Caco-2 (cell line): ENCODE measurements around the gene LIN9. TPM values are rescaled to one million over a fixed set of nuclear protein-coding genes. Genes with fewer than 3 reads are reported as not detected.

ENCODE experiments used
- BruUV-seq: library from RNA; stranded (reverse); fragments of 400-500 nt; replicated peaks from 2 replicates; lab custom pipeline; 2021; lab: Mats Ljungman, UMichigan
- CTCF ChIA-PET: fragments of 300-600 bp; sonication (Branson Sonifier 250); formaldehyde crosslinking; loops from one replicate; lab custom pipeline; 2022; ENCODE audit warnings: antibody characterized with exemption; lab: Charles Lee
- POLR2A ChIA-PET: fragments of 300-600 bp; sonication (Branson Sonifier 250); formaldehyde crosslinking; loops from one replicate; lab custom pipeline; 2022; ENCODE audit warnings: antibody characterized with exemption; lab: Charles Lee
- DNase-seq, 2 experiments: peaks; one replicate each; pipeline versions ENCODE4 v3.0.0 to v3.0.0-alpha.2; 2020 to 2022
- H3K27me3 ChIP-seq: replicated peaks from 2 replicates; pipeline ENCODE4 v1.6.0; 2011; ENCODE audit warnings: low read length; ENCODE audit not compliant: control insufficient read depth, insufficient read depth
- H3K36me3 ChIP-seq: 2 replicates; pipeline ENCODE4 v1.5.1; 2011; ENCODE audit warnings: low read length; ENCODE audit not compliant: control insufficient read depth, insufficient read depth
- H3K4me1 ChIP-seq: fragments of 250-450 bp; sonication (Bioruptor Pico); 2 replicates; pipeline ENCODE4 v1.5.1; 2020; ENCODE audit warnings: mild to moderate bottlenecking
- H3K4me3 ChIP-seq: 2 replicates; pipeline ENCODE4 v1.5.1; 2011; ENCODE audit warnings: low read depth, mild to moderate bottlenecking, control low read depth, low read length
- H3K9me3 ChIP-seq: fragments of 250-450 bp; sonication (Bioruptor Pico); 2 replicates; pipeline ENCODE4 v1.5.1; 2020; ENCODE audit warnings: mild to moderate bottlenecking, moderate library complexity
- H3K27ac Mint-ChIP-seq: one replicate; pipeline ENCODE4 v1.8.0; 2022; ENCODE audit warnings: mixed read lengths; ENCODE audit not compliant: unreplicated experiment
- H3K27me3 Mint-ChIP-seq: one replicate; pipeline ENCODE4 v1.8.0; 2022; ENCODE audit warnings: mixed read lengths; ENCODE audit not compliant: insufficient read depth, unreplicated experiment
- H3K36me3 Mint-ChIP-seq: one replicate; pipeline ENCODE4 v1.8.0; 2022; ENCODE audit warnings: mild to moderate bottlenecking, mixed read lengths; ENCODE audit not compliant: insufficient read depth, unreplicated experiment
- H3K4me1 Mint-ChIP-seq: one replicate; pipeline ENCODE4 v1.8.0; 2022; ENCODE audit warnings: low read depth, mixed read lengths; ENCODE audit not compliant: unreplicated experiment
- H3K4me3 Mint-ChIP-seq: one replicate; pipeline ENCODE4 v1.8.0; 2022; ENCODE audit warnings: mild to moderate bottlenecking, moderate library complexity, mixed read lengths; ENCODE audit not compliant: unreplicated experiment
- H3K9me3 Mint-ChIP-seq: one replicate; pipeline ENCODE4 v1.8.0; 2022; ENCODE audit warnings: mixed read lengths; ENCODE audit not compliant: unreplicated experiment
- intact Hi-C: fragments of 100-400 bp; cut with micrococcal nuclease; formaldehyde crosslinking; loops from one replicate; pipeline ENCODE4 v1.10.0; 2022; ENCODE audit not compliant: unreplicated experiment
- total RNA-seq: library from RNA; stranded (reverse); gene quantifications from 2 replicates; pipeline ENCODE4 v1.2.3, GENCODE V29; 2022
- TF ChIP-seq, protein P1 (sequence below), 2 experiments: fragments of 200-600 bp in 1 of 2; IDR thresholded peaks; 1 replicate in 1 of 2; 2 replicates in 1 of 2; pipeline versions ENCODE4 v1.5.1 to v1.8.0; 2011 to 2022; ENCODE audit warnings: antibody characterized with exemption in 1 of 2, control low read depth in 1 of 2, inconsistent platforms in 1 of 2, low read depth in 1 of 2, low read length in 1 of 2, mild to moderate bottlenecking in 1 of 2, moderate library complexity in 1 of 2; ENCODE audit not compliant: insufficient read depth in 1 of 2, severe bottlenecking in 1 of 2, unreplicated experiment in 1 of 2

LIN9 gene
- total RNA-seq, 1 experiment from 2014 or later, result 12.2 TPM

DNA sequence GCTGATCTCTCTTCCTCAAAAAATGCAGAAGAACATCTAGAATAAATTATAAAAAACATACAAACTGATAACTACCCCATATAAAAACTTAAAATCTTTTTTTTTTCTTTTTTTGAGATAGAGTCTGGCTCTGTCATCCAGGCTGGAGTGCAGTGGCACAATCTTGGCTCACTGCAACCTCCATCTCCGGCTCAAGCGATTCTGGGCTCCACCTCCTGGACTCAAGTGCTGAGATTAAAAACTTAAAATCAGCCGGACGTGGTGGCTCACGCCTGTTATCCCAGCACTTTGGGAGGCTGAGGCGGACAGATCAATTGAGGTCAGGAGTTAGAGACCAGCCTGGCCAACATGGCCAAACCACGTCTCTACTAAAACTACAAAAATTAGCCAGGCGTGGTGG, 31.1 kb downstream of the LIN9 start:
- Mint-ChIP-seq H3K36me3 (peaks cover 32% of the 10 kb centered on the region), H3K4me3 (no peak overlapping the region), H3K9me3 (no peaks in the 10 kb centered on the region), H3K4me1 (no peaks in the 10 kb centered on the region), H3K27me3 (no peaks in the 10 kb centered on the region), H3K27ac (no peak overlapping the region)
- Histone ChIP-seq H3K27me3 (no peaks in the 10 kb centered on the region), H3K36me3 (no peaks in the 10 kb centered on the region), H3K9me3 (no peaks in the 10 kb centered on the region), H3K4me1 (no peaks in the 10 kb centered on the region), H3K4me3 (no peak overlapping the region)
- no TSS peak for BruUV-seq
- CTCF ChIA-PET, result no interaction called here
- TF ChIP-seq, protein P1, sequence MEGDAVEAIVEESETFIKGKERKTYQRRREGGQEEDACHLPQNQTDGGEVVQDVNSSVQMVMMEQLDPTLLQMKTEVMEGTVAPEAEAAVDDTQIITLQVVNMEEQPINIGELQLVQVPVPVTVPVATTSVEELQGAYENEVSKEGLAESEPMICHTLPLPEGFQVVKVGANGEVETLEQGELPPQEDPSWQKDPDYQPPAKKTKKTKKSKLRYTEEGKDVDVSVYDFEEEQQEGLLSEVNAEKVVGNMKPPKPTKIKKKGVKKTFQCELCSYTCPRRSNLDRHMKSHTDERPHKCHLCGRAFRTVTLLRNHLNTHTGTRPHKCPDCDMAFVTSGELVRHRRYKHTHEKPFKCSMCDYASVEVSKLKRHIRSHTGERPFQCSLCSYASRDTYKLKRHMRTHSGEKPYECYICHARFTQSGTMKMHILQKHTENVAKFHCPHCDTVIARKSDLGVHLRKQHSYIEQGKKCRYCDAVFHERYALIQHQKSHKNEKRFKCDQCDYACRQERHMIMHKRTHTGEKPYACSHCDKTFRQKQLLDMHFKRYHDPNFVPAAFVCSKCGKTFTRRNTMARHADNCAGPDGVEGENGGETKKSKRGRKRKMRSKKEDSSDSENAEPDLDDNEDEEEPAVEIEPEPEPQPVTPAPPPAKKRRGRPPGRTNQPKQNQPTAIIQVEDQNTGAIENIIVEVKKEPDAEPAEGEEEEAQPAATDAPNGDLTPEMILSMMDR (IDR thresholded peaks at IDR 0.05; ENCODE audit: insufficient read depth in 1 of 2, low read depth in 1 of 2, low read length in 1 of 2, severe bottlenecking in 1 of 2, unreplicated experiment in 1 of 2), result no peak
- no peak for DNase-seq
- POLR2A ChIA-PET, result no interaction called here
- intact Hi-C loops, result no loop called here

DNA sequence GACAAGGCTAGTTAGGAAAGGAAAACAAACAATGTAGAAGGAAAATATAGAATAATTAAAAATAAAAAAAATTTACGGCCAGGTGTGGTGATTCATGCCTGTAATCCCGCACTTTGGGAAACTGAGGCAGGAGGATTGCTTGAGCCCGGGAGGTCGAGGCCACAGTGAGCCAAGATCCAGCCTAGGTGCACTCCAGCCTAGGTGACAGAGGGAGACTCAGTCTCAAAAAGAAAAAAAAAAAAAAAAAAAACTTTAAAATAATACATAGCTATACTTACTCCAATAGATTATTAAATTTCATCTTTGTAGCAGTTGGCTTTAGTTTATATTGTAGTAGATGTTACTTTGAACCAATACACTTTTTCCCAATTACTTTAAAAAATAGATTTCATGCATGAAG, 32.0 kb downstream of the LIN9 start:
- no peak for DNase-seq
- no peaks in the 10 kb centered on the region for H3K36me3 ChIP-seq
- Mint-ChIP-seq H3K9me3 (no peaks in the 10 kb centered on the region), H3K36me3 (peaks cover 23% of the 10 kb centered on the region), H3K27ac (no peak overlapping the region), H3K27me3 (no peaks in the 10 kb centered on the region), H3K4me1 (no peaks in the 10 kb centered on the region), H3K4me3 (no peak overlapping the region)
- intact Hi-C loops, result no loop called here
- no peaks in the 10 kb centered on the region for H3K9me3 ChIP-seq
- ChIA-PET CTCF (no interaction called here), POLR2A (no interaction called here)
- TF ChIP-seq, protein P1 (IDR thresholded peaks at IDR 0.05; ENCODE audit: insufficient read depth in 1 of 2, low read depth in 1 of 2, low read length in 1 of 2, severe bottlenecking in 1 of 2, unreplicated experiment in 1 of 2), result no peak
- no TSS peak for BruUV-seq
- no peaks in the 10 kb centered on the region for H3K27me3 ChIP-seq
- H3K4me1 ChIP-seq, result no peaks in the 10 kb centered on the region
- no peak overlapping the region for H3K4me3 ChIP-seq

DNA sequence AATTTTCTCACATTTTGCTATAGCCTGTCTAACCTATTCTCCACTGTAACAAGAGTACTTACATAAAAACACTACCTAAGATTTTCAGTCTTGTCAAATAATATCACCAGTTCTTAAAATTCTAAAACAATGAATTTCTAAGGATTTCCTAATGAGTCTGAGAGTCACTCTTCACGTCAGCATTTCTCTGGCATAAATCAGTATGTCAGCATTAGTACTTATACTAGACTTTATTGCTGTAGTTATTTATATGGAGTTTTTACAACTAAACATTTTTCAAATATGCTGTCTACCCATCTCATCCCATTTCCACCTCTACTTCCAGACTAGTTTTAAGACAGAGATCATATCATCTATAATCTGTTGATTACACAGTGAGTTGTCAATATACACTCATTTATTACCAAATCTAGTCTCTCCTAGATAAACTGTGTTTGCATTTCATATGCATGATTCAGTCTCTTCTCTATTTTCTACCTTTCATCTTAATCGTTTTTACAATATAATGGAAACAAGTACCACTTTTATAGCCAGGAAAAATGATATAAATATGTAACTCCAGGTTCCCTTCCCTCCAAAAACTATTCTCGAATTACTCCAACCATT, 32.8 kb downstream of the LIN9 start:
- H3K4me1 Mint-ChIP-seq, result no peaks in the 10 kb centered on the region
- ChIA-PET POLR2A (no interaction called here), CTCF (no interaction called here)
- H3K27me3 Mint-ChIP-seq, result no peaks in the 10 kb centered on the region
- no peaks in the 10 kb centered on the region for H3K9me3 Mint-ChIP-seq
- no peak overlapping the region for H3K4me3 ChIP-seq
- intact Hi-C loops, result no loop called here
- DNase-seq, result no peak
- H3K27me3 ChIP-seq, result no peaks in the 10 kb centered on the region
- H3K9me3 ChIP-seq, result no peaks in the 10 kb centered on the region
- TF ChIP-seq, protein P1 (IDR thresholded peaks at IDR 0.05; ENCODE audit: insufficient read depth in 1 of 2, low read depth in 1 of 2, low read length in 1 of 2, severe bottlenecking in 1 of 2, unreplicated experiment in 1 of 2), result no peak
- no peaks in the 10 kb centered on the region for H3K4me1 ChIP-seq
- H3K4me3 Mint-ChIP-seq, result no peak overlapping the region
- H3K27ac Mint-ChIP-seq, result no peak overlapping the region
- peaks cover 19% of the 10 kb centered on the region for H3K36me3 Mint-ChIP-seq
- BruUV-seq, result no TSS peak
- H3K36me3 ChIP-seq, result no peaks in the 10 kb centered on the region
